NCI-H2029 (cell line): ENCODE measurements around the gene OSBP.

ENCODE experiments used
- DNase-seq: peaks from one replicate; lab custom pipeline; 2025; lab: John Stamatoyannopoulos, UW

OSBP gene

DNA sequence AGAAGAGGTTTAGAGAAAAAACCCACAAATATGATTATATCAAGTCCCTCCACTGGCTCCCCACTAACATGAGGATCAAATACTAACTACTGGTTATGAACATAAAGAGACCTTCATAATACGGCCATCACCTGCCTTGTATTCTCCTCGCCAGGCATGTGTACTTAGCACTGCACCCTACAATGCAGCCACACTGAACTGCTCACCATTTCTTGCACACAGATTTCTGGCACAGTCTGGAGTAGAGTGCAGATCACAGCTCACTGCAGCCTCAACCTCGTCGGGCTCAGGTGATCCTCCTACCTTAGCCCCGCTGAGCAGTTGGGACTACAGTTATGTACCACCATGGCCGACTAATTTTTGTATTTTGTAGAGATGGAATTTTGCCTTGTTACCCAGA is 13.1 kb downstream of the OSBP start:
- no peak for DNase-seq

DNA sequence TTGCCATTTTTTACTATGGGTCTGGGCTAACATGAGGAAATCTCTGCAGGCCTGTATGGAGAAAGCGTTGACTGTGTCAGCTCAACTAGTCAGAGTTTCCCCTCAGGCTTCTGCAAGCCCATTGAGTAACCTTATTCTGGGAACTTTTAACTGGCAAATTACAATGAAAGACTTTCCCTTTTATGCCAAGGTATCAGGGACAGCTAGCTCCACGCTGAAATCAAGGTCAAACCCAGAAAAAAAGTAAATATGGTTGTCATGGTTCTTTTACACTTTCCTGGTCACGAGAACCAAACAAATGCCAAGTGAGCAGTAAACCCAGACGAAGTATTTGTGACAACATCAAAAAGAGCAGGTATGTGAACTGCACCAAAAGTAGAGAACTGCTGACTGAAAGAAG is 13.8 kb downstream of the OSBP start:
- DNase-seq, result no peak

DNA sequence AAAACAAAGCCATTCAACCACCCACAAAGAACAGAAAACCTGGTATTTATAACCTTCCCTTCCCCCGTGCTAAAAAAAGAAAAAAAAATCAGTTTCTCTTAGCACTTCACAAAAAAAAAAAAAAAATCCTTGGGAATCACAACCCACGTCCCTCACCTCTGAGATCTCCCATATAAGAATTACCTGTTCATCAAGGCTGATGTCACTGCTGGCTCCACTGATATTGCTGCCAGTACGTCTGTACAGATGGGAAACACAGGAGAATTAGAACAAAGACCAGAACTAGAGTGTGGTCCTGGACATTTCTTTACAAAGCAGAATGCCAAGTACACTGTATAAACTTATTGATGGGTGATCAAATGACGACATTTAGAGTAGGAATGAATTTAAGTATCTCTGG is 14.9 kb downstream of the OSBP start:
- DNase-seq, result no peak

DNA sequence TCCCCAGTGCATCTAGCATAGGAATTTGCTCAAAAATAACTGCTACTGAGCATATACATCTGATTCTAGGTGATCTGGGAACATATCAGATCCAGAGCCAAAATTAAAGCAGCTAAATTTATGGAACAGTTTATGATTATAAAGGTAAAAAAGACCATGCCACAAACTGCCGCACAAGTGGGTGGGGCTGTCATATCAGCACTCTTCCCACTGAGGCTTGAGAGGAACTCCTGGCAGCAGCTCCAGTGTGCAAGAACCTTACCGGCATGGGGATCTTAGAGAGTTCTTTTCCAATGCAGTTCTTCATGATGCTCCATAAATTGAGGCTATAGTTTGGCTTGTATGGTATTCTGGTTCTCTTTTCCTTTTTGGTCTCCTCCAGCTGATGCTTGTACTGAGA is 15.3 kb downstream of the OSBP start:
- DNase-seq, result no peak

DNA sequence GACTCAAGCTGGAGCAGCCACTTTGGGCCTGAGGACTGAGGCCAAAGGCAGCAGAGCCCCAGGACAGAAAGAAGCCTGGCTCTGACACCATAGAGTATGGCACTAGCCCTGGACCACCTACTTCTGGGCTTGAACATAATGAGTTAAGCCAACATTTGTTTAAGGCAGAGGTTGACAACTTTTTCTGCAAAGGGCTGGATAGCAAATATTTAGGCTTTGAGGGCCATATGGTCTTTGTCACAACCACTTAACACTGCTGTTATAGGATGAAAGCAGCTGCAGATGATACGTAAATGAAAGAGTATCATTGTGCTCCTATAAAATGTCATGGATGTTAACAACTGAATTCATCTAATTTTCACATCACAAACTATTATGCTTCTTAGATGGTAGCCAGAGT is 16.6 kb downstream of the OSBP start:
- DNase-seq, result no peak

DNA sequence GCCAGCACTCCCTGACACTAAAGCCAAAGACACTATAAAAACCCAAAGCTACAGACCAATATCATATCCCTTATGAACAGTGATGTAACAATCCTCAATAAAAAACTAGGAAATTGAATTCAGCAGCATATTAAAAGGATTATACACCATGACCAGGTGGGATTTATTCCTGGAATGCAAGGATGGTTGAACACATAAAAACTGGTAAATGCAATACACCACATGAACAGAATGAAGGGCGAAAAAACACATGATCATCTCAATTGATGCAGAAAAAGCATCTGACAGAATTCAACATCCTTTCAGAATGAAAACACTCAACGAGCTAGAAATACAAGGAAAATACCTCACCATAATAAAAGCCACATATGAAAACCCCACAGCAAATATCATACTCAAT is 31.3 kb downstream of the OSBP start:
- no peak for DNase-seq

DNA sequence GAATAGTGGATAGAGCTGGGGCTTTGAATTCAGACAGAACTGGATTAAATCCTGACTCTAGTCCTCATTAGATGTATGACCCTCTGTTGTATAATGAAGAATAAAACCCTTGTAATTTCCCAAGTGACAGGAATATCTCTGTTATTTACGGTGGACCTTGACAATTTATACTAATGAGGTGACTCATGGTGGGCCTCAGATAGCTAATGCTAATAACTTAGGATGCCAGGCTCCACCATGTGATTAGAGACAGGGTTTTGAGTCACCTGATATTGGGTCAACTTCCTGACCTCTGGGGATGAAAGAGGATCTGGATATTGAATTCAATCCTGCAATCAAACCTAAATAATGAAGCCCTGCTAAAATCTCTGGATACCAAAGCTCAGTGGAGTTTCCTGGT is 33.6 kb downstream of the OSBP start:
- no peak for DNase-seq

DNA sequence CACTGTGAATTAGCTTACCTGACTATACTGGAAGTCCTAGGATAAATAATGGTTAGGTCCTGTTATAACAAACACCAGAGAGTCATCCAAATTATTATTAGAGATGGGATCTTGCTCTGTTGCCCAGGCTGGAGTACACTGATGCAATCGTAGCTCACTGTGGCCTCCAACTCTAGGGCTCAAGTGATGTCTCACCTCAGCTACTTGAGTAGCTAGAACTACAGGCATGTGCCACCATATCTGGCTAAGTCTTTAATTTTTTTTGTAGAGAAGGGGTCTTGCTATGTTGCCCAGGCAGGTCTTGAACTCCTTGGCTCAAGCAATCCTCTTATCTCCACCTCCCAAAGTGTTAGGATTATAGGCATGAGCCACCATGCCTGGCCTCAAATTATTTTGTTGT is 37.2 kb downstream of the OSBP start:
- no peak for DNase-seq

DNA sequence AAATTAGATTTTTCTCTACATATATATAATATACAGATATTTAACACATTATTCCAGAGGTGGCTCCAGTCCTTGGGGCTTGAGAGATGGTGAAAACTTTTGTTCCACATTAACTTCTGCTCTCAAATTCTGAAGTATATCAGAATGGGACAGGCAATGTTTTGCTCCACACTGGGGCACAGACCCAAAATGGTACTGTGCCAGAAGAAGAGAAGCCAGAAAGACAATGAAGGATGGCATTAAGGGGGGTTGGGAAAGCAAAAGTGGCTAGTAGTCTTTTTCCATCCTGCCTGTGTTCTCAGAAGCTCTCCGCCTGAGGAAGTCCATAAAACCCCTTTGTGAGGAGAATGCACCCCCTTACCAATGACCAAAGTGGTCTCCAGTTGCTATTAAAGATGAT is 40.1 kb downstream of the OSBP start:
- no peak for DNase-seq

DNA sequence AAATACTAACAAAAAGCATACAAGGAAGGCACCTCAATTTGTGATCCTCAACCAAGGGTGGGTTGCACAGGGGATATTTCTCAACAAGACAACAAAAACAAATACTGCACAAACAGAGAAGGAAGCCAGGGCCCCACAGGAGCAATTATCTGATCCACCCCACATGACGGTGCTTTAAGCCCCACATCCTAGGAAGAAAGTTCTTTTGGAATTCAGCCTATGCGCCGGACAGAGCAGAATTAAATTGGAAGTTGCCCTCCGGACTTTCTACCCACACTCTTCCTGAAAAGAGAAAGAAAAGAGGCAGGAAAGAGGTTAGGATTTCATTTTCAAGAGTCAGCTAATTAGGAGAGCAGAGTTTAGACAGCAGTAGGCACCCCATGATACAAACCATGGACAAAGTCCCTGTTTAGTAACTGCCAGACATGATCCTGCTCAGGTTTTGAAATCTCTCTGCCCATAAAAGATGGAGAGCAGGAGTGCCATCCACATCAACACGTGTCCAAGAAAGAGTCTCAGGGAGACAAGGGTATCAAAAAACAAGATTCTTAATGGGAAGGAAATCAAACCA is 40.6 kb downstream of the OSBP start:
- no peak for DNase-seq

DNA sequence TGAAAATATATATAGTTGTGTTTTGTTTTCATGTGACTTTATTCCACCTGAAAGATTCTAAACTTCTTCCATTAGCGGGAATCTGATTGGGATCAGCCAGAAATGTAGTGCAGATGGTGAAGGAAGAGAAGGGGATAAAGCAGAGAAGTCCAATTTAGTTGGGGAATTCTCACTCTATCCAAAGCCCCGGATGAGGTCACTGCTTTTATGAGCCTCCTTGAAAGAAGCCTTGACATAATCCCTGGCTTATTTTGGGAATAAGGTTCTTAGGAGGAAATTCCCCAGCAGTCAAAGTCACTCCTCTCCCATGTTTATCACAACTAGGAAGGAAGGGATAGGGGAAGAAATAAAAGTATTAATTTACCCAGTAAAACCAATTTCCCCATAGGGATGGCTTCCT is 41.1 kb downstream of the OSBP start:
- DNase-seq, result no peak

DNA sequence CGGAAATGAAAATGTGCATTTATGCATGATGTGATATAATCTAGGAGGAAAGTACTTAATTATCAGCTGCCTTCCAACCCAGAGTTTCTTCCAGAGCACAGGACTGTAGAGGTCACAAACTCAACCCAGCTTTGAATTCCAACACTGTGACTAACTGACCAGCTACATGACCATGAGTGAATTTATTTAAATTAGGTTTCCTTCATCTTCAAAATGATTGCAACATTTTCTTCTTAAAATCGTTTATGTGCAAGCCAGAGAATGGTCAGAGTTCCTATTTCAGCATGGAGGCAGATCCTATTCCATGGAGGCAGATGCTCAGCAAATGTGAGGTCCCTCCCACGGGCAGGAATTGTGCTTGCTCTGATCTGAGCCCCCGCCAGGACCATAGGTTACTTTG is 42.4 kb downstream of the OSBP start:
- no peak for DNase-seq

DNA sequence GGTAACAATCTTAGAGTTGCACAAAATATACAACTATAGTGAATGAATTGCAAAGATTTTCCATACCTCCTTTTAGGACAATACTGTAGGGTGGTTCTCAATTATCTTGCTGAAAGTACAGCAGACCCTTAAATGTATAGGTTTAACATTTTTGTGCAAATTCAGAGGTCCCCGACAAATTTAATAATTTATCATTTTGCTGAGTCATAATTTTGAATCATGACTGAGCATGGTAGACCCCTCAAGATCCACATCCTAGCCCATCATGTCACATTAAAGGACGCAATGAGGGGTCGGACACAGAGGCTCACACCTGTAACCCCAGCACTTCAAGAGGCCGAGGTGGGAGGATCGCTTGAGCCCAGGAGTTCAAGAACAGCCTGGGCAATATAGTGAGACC is 43.5 kb downstream of the OSBP start:
- no peak for DNase-seq

DNA sequence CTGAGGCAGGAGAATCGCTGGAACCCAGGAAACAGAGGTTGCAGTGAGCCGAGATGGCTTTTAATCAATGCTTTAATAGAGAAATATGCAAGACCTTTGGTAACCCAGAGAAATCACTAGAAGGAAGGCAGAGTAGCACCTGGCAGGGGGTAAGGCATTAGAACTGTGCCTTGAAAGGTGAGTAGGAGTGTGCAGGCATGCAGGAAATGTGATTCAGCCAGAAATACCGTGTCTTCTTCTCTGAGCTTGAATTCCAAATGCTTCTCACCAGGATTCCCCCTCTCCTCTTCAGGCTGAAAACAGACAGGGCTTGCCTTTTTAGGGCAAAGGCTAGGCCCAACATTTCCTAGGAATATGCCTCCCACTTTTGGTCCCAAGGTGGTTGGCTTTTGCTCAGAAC is 53.3 kb downstream of the OSBP start:
- DNase-seq, result no peak

DNA sequence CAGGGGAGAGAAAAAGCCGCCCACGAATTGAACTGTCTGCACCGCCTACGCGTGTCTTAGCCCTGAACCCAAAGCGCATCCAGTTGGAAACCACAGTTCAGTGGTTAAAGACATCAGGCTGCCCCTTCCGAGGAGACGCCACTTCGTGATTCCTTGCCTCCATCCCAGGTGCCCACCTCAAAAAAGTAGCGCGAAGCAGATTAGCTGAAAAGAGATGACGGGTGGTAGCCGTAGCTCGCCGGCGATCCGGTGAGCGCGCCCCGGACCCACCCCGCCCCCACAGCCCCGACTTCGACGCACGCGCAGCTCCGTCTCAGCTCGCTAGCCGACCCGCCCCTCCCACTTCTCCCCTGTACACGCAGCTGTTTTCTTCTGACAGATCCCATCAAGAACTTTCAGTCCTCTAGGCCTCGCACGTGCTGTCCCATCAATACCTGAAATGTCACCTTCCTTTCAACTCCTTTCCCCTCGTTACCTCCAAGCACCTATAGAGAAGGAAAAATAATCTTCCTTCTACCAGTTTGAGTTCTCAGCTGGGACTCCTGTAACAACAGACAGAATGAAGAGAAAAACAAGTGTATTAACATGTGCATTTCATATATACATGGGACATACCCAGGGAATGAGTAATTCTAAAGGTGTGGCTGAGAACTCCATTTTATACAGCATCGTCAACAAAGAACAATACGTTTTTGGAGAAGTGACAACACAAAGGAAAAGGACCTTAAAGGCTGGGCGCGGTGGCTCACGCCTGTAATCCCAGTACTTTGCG is 54.7 kb downstream of the OSBP start:
- DNase-seq, result peak; percentile 58

DNA sequence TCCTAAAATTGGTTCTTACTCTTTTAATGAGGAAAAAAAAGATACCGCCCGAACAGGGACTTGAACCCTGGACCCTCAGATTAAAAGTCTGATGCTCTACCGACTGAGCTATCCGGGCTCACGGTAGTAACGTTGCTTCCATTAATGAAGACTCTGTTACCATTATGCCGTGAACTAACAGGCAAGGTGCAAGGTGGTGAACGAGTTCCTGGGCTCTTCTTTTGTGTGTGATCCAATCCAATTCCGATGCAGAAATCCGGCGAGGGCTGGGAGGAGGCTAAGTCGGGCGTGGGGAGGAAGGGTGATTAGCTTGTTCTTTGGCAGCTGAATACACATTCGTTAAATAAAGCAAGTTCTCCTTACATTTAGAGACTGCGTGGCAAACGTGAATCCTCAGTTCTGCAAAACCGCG is 55.3 kb downstream of the OSBP start:
- peak; percentile 52 for DNase-seq

DNA sequence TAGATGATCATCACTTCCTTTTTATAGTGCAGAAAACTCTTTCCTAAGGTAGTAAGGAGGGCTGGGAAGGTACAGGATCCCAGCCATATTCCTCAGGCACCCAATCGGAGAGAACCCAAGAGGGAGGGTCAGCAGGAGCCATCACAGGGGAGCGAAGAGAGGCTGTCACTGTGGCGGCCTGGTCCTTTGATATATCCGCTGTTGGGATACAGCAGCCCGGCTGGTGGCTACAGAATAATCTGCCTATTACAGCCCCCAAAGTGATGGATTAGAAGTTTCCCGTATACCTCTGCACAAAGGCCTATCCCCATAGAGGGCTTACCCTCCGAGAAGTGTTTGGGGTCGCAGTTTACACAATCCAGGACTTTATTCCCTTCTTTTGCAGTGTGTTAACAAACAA is 55.7 kb downstream of the OSBP start:
- DNase-seq, result no peak

DNA sequence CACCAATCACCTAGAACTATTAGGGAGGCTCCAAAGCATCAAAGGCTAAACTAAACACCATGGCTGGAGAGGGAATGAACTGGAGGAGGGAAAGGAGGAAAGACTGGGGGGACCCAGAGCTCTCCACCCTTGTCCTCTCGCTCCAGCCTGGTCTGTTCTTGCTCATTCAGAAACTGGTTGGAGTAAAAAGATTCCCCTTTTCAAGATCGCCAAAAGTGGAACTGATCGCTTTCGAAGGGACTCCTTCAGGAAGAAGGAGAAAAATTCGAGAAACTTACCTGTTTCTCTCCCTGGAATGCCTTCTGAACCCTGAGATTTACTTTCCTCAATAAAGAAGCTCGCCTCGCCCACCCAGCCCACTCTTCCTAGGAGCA is 57.3 kb downstream of the OSBP start:
- no peak for DNase-seq

DNA sequence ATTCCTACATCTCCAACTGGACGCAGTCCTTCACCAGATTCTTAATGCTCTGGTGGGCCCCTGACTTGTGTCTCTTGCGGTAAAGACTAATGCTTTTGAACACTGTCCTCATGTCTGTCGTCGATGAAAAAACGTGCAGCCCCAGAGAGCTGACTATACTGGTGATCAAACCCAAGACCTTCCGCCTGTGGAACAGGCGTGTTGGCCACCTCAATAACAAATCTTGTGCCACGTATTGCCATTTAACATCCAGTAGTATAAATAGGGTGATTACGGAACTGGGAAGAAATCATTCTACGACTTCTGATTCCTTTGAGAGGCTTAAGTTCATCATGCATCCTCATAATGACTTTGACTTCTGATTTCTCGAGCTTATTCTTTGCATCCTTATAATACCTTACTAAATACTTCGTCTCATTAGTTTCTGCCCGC is 58.6 kb downstream of the OSBP start:
- no peak for DNase-seq

DNA sequence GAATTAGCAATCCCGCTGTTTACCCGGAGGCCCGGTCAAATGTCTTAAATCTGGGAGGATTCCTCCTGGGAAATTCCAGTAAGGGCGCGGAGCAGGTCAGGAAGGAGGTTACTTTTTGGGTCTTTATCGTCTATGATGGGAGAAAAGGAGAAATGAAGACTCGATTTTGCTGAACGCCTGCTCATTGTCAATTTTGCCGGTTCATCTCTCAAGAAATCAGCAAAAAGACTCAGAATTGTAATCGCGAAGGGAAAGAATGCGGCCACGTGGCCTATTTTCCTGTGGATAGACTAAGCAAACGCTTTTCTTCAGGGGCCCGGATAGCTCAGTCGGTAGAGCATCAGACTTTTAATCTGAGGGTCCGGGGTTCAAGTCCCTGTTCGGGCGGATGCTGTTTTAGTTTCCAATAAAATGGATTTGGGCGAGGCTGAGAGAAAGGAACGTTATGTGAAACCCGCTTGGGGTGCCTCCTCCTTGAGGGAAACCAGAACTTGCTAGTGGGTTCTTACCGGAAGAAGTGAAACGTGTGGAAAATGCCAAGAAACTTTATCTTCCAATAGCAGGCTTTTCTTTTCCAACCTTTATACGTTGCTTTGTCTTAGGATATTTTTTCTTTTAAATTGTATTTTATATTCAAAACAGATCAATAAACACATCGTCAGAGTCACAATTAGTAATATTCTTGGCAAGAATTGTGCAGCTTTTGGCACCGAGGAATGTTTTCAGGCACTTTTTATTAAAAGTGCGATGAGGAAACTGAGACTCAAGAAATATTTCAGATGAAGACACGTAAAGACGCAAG is 59.3 kb downstream of the OSBP start:
- peak; percentile 32 for DNase-seq

DNA sequence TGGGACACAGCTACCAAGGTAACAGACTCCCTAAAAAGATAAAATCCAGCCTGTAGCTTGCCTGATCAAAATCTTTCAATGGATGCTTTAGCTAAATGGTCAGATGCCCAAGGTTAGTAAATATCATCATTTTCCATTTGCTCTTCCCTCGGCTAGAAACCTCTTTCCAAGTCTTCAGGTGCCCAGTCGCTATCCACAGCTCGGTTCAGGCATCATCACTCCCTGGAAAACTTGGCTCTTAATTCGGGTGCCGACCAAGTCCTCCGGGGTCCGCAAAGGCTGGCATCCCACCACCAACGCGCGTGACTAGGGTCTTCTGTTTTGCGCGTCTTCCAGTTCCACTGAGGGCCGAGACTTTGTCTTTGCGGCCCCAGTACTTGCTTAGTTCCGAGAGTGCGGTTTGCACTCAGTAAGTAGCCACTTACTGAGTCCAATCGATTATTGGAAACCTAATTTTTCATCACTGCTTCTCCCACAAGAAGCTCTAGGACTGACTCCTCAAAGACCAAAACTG is 59.9 kb downstream of the OSBP start:
- DNase-seq, result no peak

DNA sequence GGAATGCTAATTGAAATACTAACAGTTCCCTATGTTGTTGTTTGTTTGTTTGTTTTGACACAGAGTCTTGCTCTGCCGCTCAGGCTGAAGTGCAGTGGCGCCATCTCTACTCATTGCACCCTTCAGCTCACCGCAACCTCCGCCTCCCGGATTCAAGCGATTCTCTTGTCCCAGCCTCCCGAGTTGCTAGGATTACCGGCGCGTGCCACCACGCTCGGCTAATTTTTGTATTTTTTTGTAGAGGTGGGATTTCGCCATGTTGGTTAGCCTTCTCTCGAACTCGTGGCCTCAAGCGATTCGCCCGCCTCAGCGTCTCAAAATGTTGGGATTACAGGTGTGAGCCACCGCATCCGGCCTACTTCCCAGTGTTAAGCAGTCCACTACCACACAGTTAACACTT is 62.3 kb downstream of the OSBP start:
- DNase-seq, result no peak

DNA sequence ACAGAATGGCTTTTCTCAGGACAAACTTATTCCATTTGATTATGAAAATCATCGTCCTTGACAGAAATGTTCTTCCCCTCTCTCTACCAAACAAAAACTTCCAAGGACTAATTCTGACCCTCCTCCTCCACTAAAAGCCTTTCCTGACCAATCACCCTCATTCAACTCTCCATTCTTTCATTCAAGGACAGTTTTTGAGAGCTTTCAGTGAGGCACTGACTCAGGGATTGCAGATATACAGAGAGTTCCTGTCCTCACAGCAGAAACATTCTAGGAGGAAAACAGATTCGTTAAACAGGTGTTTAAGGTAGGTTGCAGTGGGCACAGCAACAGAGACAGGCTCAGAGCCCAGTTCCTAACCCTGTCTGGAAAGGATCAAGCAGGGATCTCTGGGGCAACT is 62.7 kb downstream of the OSBP start:
- DNase-seq, result no peak
